Tibial artery (tissue), 4 donors: ENCODE data around the gene TFDP2.

Experiments
- DNase-seq, 2 donors: peaks; one replicate each; pipeline ENCODE4 v3.0.0-alpha.2; 2019
- H3K27ac ChIP-seq, 2 donors: fragments of 200-600 bp; sonication (generic) in 1 of 2; 1 replicate in 1 of 2; 2 replicates in 1 of 2; pipeline ENCODE4 v1.5.1; 2018 to 2019; ENCODE audit warnings: mild to moderate bottlenecking in 1 of 2
- H3K27me3 ChIP-seq, 2 donors: fragments of 200-600 bp; sonication (generic) in 1 of 2; one replicate each; pipeline versions ENCODE4 v1.5.1 to v1.6.0; 2016 to 2019
- H3K36me3 ChIP-seq, 3 donors: fragments of 200-600 bp; sonication (generic) in 2 of 3; one replicate each; pipeline ENCODE4 v1.5.1; 2016 to 2019; ENCODE audit warnings: mild to moderate bottlenecking in 2 of 3
- H3K4me1 ChIP-seq, 4 donors: fragments of 200-600 bp; sonication (generic) in 2 of 4; 1 replicate in 3 of 4; 2 replicates in 1 of 4; pipeline ENCODE4 v1.5.1; 2016 to 2019
- H3K4me3 ChIP-seq, 2 donors: fragments of 200-600 bp; sonication (generic) in 1 of 2; 1 replicate in 1 of 2; 2 replicates in 1 of 2; pipeline ENCODE4 v1.5.1; 2018 to 2019; ENCODE audit warnings: mild to moderate bottlenecking in 2 of 2
- H3K9me3 ChIP-seq, 3 donors: fragments of 200-600 bp; sonication (generic) in 1 of 3; one replicate each; pipeline ENCODE4 v1.5.1; 2016 to 2019
- CTCF ChIP-seq, 2 experiments: fragments of 200-600 bp in 1 of 2; fragments of 450-650 bp in 1 of 2; IDR thresholded peaks; one replicate each; pipeline ENCODE4 v1.5.1; 2017 to 2019; ENCODE audit warnings: antibody characterized with exemption in 2 of 2, mild to moderate bottlenecking in 1 of 2, moderate library complexity in 1 of 2
- intact Hi-C: fragments of 100-400 bp; cut with DNase I; formaldehyde crosslinking; loops from one replicate; pipeline ENCODE4 v1.15.0; 2023; ENCODE audit warnings: low total_unique reads

The TFDP2 gene

GRCh38 chr3:141894524-141895176 lies 254.7 kb downstream of the TFDP2 start:
- H3K4me3 ChIP-seq, result no peak overlapping the region
- peaks cover 0 to 6% (median 0%) of the 10 kb centered on the region in 4 donors for H3K4me1 ChIP-seq
- no peak for DNase-seq
- H3K27ac ChIP-seq, result no peak overlapping the region
- peaks cover 0 to 5% (median 0%) of the 10 kb centered on the region in 3 donors for H3K36me3 ChIP-seq
- no peak for TF ChIP-seq CTCF (IDR thresholded peaks at IDR 0.05)
- H3K27me3 ChIP-seq, result no peaks in the 10 kb centered on the region
- H3K9me3 ChIP-seq, result no peaks in the 10 kb centered on the region
- intact Hi-C loops, result no loop called here
